Prostate gland (tissue), 2 donors: ENCODE results near the gene USP1. TPM values are rescaled to one million over a fixed set of nuclear protein-coding genes. Genes with fewer than 3 reads are reported as not detected.

Source experiments
- DNase-seq: peaks from one replicate; pipeline ENCODE4 v3.0.0-alpha.2; 2019; ENCODE audit warnings: low spot score
- H3K27ac ChIP-seq, 2 donors: fragments of 200-600 bp; sonication (generic); 2 replicates each; pipeline ENCODE4 v1.5.1; 2017 to 2019
- H3K27me3 ChIP-seq: fragments of 200-600 bp; sonication (generic); replicated peaks from 2 replicates; pipeline ENCODE4 v1.5.1; 2019; ENCODE audit not compliant: insufficient read depth
- H3K36me3 ChIP-seq, 2 donors: fragments of 200-600 bp; sonication (generic); 1 replicate in 1 of 2; 2 replicates in 1 of 2; pipeline versions ENCODE4 v1.5.1 to v1.8.1; 2017 to 2019
- H3K4me1 ChIP-seq: fragments of 200-600 bp; sonication (generic); replicated peaks from 2 replicates; pipeline ENCODE4 v1.5.1; 2019
- H3K4me3 ChIP-seq, 2 donors: fragments of 200-600 bp; sonication (generic); 2 replicates each; pipeline ENCODE4 v1.5.1; 2017 to 2019
- H3K9me3 ChIP-seq: fragments of 200-600 bp; sonication (generic); 2 replicates; pipeline ENCODE4 v1.5.1; 2017
- POLR2A ChIP-seq: fragments of 450-650 bp; IDR thresholded peaks from one replicate; pipeline ENCODE4 v1.6.1; 2016; ENCODE audit warnings: antibody characterized with exemption, mild to moderate bottlenecking
- POLR2AphosphoS5 ChIP-seq: sonication (generic); formaldehyde crosslinking; IDR thresholded peaks from one replicate; pipeline ENCODE4 v1.6.1; 2017; ENCODE audit warnings: antibody characterized with exemption
- WGBS: methylation state at CpG from one replicate; pipeline ENCODE4 v1.1.5; 2018; 5-methylcytosine and 5-hydroxymethylcytosine counted together
- intact Hi-C: fragments of 100-400 bp; cut with DNase I; formaldehyde crosslinking; loops from one replicate; pipeline ENCODE4 v1.14.2; 2022
- total RNA-seq, 2 donors: library from RNA; depleted of rRNA; stranded (reverse); fragments of >200 nt; gene quantifications; one replicate each; pipeline ENCODE4 v1.1.0, GENCODE V29; 2016
- TF ChIP-seq, protein P1 (sequence below), 4 experiments: fragments of 200-600 bp in 2 of 4; fragments of 450-650 bp in 2 of 4; sonication (generic) in 2 of 4; IDR thresholded peaks; 1 replicate in 3 of 4; 2 replicates in 1 of 4; pipeline ENCODE4 v1.5.1; 2016 to 2019; ENCODE audit warnings: antibody characterized with exemption in 4 of 4, mild to moderate bottlenecking in 2 of 4, moderate library complexity in 2 of 4

Gene USP1, protein sequence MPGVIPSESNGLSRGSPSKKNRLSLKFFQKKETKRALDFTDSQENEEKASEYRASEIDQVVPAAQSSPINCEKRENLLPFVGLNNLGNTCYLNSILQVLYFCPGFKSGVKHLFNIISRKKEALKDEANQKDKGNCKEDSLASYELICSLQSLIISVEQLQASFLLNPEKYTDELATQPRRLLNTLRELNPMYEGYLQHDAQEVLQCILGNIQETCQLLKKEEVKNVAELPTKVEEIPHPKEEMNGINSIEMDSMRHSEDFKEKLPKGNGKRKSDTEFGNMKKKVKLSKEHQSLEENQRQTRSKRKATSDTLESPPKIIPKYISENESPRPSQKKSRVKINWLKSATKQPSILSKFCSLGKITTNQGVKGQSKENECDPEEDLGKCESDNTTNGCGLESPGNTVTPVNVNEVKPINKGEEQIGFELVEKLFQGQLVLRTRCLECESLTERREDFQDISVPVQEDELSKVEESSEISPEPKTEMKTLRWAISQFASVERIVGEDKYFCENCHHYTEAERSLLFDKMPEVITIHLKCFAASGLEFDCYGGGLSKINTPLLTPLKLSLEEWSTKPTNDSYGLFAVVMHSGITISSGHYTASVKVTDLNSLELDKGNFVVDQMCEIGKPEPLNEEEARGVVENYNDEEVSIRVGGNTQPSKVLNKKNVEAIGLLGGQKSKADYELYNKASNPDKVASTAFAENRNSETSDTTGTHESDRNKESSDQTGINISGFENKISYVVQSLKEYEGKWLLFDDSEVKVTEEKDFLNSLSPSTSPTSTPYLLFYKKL
- total RNA-seq = 10 to 100 TPM; 26.8 to 30.1 TPM

DNA sequence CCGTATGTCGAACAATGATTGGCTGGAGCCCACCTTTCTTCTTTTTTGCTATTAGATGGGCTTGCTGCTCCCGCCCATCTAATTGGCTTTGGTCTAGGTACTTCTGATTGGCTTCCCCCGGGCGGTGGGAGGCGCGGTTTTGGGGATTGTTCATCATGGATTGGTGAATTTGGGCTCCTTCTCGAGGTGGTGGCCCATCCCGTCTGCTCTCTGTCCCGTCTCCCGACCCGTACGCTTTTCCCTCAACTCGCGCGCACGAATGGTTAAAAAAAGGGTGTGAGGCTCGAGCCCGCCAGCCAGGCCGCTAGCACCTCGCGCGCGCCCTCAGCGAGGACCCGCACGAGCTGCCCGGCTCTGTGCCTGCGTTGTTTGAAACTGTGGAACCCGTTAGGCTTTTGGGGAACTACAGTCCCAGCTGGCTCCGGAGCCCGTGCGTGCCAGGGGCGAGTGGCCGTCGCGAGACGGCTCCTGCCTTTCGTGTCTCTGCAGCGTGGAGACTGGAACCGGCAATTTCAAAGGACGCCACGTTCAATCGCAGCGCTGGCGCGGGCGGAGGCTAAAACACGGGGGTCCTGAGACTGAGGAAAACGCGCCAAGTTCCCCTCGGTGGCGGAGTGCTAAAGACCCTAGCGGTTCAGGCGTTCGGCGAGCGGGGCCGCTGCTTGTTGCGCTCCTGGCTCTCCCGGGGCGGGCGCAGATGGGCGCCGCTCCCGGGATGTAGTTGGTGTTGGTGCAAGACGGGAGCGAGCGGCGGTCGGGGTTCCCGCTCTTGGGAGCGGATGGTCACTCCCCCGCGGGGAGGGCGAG, at the start of gene USP1:
USP1 (plus strand) TSS at position 584 of the 807 bp plus-strand sequence. CDS start 2,819 bp downstream, outside the sequence.
- no peaks in the 10 kb centered on the region for H3K27me3 ChIP-seq
- no peaks in the 10 kb centered on the region for H3K4me1 ChIP-seq
- peak within 1 kb of the TSS; percentile 97 to 98 for H3K27ac ChIP-seq
- TF ChIP-seq POLR2A (peak; percentile 55), POLR2AphosphoS5 (peak; percentile 24)
- TF ChIP-seq, protein P1, sequence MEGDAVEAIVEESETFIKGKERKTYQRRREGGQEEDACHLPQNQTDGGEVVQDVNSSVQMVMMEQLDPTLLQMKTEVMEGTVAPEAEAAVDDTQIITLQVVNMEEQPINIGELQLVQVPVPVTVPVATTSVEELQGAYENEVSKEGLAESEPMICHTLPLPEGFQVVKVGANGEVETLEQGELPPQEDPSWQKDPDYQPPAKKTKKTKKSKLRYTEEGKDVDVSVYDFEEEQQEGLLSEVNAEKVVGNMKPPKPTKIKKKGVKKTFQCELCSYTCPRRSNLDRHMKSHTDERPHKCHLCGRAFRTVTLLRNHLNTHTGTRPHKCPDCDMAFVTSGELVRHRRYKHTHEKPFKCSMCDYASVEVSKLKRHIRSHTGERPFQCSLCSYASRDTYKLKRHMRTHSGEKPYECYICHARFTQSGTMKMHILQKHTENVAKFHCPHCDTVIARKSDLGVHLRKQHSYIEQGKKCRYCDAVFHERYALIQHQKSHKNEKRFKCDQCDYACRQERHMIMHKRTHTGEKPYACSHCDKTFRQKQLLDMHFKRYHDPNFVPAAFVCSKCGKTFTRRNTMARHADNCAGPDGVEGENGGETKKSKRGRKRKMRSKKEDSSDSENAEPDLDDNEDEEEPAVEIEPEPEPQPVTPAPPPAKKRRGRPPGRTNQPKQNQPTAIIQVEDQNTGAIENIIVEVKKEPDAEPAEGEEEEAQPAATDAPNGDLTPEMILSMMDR (IDR thresholded peaks at IDR 0.05) = no peak
- H3K9me3 ChIP-seq = no peaks in the 10 kb centered on the region
- H3K4me3 ChIP-seq = peak within 1 kb of the TSS; percentile 85 to 88
- under 1% methylated on average over 59 of the region's 76 CpGs for WGBS
- no peaks in the 10 kb centered on the region for H3K36me3 ChIP-seq
- DNase-seq = no peak
- intact Hi-C loops = no loop called here

DNA sequence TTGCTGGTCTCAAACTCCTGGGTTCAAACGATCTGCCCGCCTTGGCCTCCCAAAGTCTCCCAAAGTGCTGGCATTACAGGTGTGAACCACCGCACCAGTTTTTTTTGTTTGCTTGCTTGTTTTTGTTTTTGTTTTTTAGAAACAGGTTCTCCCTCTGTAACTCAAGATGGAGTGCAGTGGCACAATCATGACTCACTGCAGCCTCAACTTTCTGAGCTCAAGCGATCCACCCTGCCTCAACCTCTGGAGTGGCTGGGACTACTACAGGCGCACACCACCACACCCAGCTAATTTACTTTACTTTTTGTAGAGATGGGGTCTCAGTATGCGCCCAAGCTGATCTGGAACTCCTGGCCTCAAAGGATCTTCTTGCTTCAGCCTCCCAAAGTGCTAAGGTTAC, 47.3 kb upstream of the USP1 start:
- intact Hi-C loops = no loop called here
- H3K27ac ChIP-seq = no peak overlapping the region
- no peak overlapping the region for H3K4me3 ChIP-seq
- no peaks in the 10 kb centered on the region for H3K36me3 ChIP-seq
- TF ChIP-seq POLR2AphosphoS5 (no peak), POLR2A (no peak)
- TF ChIP-seq, protein P1 (IDR thresholded peaks at IDR 0.05) = no peak
- no peak for DNase-seq
- no peaks in the 10 kb centered on the region for H3K27me3 ChIP-seq
- WGBS = 98% methylated on average over 6 of the region's 6 CpGs
- no peaks in the 10 kb centered on the region for H3K4me1 ChIP-seq
- no peaks in the 10 kb centered on the region for H3K9me3 ChIP-seq

DNA sequence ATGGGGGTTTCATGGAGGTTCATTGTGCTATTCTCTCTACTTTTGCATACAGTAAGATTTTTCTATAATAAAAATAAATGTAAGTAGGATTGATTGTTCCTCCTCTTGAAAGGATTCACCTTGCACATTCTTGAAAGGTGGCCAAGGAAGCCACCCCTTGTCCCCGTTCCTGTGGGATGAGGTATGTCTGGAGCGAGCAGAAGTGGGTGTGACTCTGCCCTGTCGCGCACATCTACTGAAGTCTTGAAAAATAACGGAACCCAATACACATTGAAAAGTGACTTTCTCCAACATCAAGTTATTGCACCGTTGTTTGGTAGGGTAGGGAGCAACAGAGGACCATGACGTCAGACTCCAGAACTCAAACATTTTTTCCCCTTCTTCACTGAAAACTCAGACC, 46.8 kb upstream of the USP1 start:
- intact Hi-C loops = no loop called here
- no peak overlapping the region for H3K27ac ChIP-seq
- no peak overlapping the region for H3K4me3 ChIP-seq
- no peaks in the 10 kb centered on the region for H3K4me1 ChIP-seq
- WGBS = 63% methylated on average over 7 of the region's 7 CpGs
- DNase-seq = no peak
- H3K27me3 ChIP-seq = no peaks in the 10 kb centered on the region
- H3K36me3 ChIP-seq = no peaks in the 10 kb centered on the region
- H3K9me3 ChIP-seq = no peaks in the 10 kb centered on the region
- TF ChIP-seq POLR2A (no peak), POLR2AphosphoS5 (no peak)
- TF ChIP-seq, protein P1 (IDR thresholded peaks at IDR 0.05) = no peak

GRCh38 chr1:62391369-62391971, 45.4 kb upstream of the USP1 start:
- 49% methylated on average over 3 of the region's 3 CpGs for WGBS
- no peaks in the 10 kb centered on the region for H3K9me3 ChIP-seq
- intact Hi-C loops = no loop called here
- H3K4me3 ChIP-seq = no peak overlapping the region
- H3K4me1 ChIP-seq = no peaks in the 10 kb centered on the region
- H3K27me3 ChIP-seq = no peaks in the 10 kb centered on the region
- no peaks in the 10 kb centered on the region for H3K36me3 ChIP-seq
- DNase-seq = no peak
- H3K27ac ChIP-seq = no peak overlapping the region
- TF ChIP-seq, protein P1 (IDR thresholded peaks at IDR 0.05) = no peak
- no peak for TF ChIP-seq POLR2AphosphoS5
- TF ChIP-seq POLR2A = no peak
